ENCODE measurements around the gene ASPHD2.
"Not testable (repeated sequence)": the region's sequence is repeated elsewhere in the genome, so short reads cannot be mapped to it uniquely, and the experiment has no call there.

Gene ASPHD2

DNA sequence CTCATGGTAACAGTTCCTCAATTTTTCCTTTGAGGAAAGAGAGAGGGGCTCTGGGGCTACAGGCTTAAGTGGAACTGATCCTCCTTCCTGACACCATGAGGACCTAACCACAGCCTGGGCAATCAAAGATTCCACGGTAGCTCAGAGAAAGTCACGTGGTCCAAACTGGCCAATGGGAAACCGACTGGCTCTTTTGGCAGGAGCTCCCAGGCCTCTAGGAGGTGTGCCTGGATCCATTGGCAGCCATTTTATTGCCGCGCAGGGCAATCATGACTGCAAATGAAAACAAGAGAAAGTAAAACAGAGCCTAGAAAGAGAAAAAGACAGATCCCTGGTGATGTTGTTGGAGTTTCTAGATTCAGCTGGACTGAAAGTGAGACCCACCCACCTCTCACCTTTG lies 27.3 kb upstream of the ASPHD2 start:
- FAIRE-seq (no peak), DNase-seq (ENCODE audit: insufficient read length, low spot score) (no peak)
- TF ChIP-seq, protein P1, sequence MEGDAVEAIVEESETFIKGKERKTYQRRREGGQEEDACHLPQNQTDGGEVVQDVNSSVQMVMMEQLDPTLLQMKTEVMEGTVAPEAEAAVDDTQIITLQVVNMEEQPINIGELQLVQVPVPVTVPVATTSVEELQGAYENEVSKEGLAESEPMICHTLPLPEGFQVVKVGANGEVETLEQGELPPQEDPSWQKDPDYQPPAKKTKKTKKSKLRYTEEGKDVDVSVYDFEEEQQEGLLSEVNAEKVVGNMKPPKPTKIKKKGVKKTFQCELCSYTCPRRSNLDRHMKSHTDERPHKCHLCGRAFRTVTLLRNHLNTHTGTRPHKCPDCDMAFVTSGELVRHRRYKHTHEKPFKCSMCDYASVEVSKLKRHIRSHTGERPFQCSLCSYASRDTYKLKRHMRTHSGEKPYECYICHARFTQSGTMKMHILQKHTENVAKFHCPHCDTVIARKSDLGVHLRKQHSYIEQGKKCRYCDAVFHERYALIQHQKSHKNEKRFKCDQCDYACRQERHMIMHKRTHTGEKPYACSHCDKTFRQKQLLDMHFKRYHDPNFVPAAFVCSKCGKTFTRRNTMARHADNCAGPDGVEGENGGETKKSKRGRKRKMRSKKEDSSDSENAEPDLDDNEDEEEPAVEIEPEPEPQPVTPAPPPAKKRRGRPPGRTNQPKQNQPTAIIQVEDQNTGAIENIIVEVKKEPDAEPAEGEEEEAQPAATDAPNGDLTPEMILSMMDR (IDR thresholded peaks at IDR 0.05; ENCODE audit: insufficient read depth, missing control alignments) = no peak

DNA sequence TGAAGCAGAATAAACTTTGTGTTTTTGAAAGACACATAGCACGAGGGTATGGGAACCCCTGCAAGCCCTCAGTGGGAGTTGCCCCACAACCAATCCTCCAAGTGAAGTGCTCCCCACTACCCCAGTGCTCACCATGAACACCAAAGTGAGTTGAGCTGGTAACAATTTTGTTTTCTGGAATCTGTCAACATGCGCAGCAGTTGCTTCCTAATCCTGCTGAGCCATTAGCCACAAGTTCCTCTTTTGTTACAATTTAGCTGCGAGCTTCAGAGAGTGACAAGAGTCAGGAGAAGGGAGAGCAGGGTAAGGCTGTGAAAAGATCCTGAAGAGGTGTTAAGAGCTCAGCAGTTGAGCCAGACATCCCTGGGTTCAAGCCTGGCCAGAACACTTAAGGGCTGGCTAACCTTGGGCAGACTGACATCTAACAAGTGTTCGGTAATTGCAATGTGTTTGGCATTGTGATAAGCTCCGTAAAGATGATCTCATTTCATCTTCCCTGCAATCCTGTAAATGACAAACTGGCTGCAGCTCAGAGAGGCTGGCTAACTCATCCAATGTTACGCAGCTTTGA lies 24.1 kb upstream of the ASPHD2 start:
- FAIRE-seq = no peak
- TF ChIP-seq, protein P1 (IDR thresholded peaks at IDR 0.05; ENCODE audit: insufficient read depth, missing control alignments) = no peak
- no peak for DNase-seq (ENCODE audit: insufficient read length, low spot score)

DNA sequence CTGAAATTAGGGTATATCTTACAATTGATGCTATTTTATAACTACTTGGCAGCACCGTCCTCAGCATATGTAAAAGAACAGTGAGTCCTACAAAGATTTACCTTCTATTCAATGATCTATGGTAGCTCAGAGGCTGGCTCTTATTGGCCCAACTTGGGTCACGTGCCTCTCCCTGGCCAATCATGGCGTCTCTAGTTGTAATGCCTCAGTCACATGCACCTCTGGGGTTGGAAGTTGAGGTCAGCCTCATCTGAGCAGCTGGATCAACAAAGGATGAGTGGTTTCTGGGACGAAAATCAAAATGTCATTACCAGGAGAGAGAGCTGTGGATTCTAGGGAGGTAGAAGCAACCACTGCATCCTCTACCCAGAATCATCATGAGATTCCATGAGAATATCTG lies 22.9 kb upstream of the ASPHD2 start:
- no peak for FAIRE-seq
- TF ChIP-seq, protein P1 (IDR thresholded peaks at IDR 0.05; ENCODE audit: insufficient read depth, missing control alignments) = no peak
- no peak for DNase-seq (ENCODE audit: insufficient read length, low spot score)

DNA sequence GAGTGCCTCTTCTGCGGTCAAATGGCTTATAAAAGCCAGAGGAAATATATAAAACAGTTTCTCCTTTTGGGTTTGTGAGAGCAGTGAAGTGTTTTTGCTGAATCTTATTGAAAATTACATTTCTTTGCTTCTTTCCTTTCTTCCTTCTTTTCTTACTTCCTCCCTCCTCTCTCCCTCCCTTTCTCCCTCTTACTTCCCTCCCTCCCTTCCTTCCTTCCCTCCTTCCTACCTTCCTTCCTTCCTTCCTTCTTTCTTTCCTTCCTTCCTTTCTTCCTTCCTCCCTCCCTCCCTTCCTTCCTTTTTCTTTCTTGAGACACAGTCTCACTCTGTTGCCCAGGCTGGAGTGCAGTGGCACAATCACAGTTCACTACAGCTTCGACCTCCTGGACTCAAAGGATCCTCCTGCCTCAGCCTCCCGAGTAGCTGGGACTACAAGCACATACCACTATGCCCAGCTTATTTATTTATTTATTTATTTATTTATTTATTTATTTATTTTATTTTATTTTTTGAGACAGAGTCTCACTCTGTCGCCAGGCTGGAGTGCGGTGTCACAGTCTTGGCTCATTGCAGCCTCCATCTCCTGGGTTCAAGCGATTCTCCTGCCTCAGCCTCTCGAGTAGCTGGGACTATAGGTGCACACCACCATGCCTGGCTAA lies 20.4 kb upstream of the ASPHD2 start:
- not testable (repeated sequence) for DNase-seq (ENCODE audit: insufficient read length, low spot score); FAIRE-seq

DNA sequence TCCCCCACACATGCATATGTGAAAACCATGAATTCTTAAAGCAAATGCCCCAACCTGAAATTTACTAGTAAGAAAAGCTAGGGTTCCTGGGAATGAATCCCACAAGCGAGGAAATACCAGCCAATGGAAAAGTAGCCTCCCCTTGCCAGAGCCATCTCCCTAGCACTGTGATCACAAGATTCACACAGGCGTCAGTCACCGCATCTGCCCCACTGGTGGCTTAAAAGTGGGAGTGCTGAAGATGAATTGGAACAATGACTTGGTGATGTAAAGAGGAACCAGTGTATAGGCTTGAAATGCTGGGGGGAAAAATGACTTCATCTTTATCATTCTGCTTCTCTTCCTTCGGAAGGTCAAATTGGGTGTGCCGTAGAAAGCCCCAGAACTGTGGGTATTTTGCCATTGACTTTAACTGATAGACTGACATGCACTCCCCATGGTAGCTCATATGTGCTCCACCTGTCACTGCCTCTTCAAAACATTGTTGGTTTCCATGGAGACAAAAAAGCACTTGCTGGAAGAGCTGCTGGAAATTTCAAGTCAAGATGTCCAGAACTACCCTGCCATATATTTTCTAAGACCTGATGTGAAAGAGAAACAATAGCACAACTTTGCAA lies 19.2 kb upstream of the ASPHD2 start:
- DNase-seq (ENCODE audit: insufficient read length, low spot score) (no peak), FAIRE-seq (no peak)

DNA sequence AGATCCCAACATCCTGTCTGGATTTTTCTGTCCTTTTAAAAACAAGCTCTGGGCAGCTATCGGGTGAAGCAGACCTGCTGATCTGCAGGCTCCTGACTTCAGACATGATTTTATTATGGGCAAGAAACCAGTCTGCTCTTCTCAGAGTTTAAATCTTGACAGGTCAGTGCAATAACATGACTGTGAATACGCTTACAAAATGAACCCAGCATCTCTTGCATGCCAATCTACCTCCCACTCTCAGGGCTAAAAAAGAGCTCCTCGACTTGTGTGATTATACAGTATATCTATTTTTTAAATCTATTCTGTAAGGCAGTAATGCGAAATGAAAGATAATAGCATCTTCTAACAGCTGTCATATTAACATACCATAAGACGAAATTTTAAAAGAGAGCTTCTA lies 18.7 kb upstream of the ASPHD2 start:
- DNase-seq (ENCODE audit: insufficient read length, low spot score) (no peak), FAIRE-seq (no peak)
- TF ChIP-seq, protein P1 (IDR thresholded peaks at IDR 0.05; ENCODE audit: insufficient read depth, missing control alignments) = no peak

More for the DNA sequence above, 19.2 kb upstream of the ASPHD2 start:
- TF ChIP-seq, protein P1 (IDR thresholded peaks at IDR 0.05; ENCODE audit: insufficient read depth, missing control alignments) = no peak

DNA sequence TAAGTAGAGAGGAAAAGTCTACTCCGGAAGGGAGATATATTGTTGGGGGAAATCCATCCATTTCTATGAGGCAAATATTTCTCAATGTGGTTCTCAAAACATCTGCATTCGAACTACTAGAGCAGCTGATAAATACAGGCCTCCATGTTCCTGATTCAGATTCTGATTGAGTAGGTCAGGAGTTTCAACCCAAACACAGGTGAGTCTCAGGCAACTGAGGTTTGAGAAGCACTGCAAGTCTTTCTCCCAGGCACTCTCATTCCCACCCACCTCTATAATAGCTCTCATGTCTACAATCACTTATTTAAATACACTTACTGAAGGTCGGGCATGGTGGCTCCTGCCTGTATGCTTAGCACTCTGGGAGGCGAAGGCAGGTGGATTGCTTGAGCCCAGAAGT lies 14.7 kb upstream of the ASPHD2 start:
- FAIRE-seq = no peak

More for the DNA sequence above, 14.7 kb upstream of the ASPHD2 start:
- TF ChIP-seq, protein P1 (IDR thresholded peaks at IDR 0.05; ENCODE audit: insufficient read depth, missing control alignments) = no peak
- DNase-seq (ENCODE audit: insufficient read length, low spot score) = no peak

Measured in D721Med (cell line).